Loucy (cell line): ENCODE data around the gene ATAD3C.

Experiments used
- H2AFZ ChIP-seq: fragments of 200-600 bp; sonication (generic); 2 replicates; pipeline ENCODE4 v1.6.0; 2016; ENCODE audit warnings: antibody characterized with exemption, mild to moderate bottlenecking, low read length, moderate library complexity
- H3F3A ChIP-seq: fragments of 200-600 bp; 2 replicates; pipeline ENCODE4 v1.6.0; 2016; ENCODE audit warnings: antibody characterized with exemption, low read depth, mild to moderate bottlenecking
- H3K27me3 ChIP-seq: fragments of 200-600 bp; sonication (generic); 2 replicates; pipeline ENCODE4 v1.6.1; 2014; ENCODE audit warnings: low read length, mild to moderate bottlenecking; ENCODE audit not compliant: insufficient read depth, poor library complexity, severe bottlenecking
- H3K36me3 ChIP-seq: fragments of 200-600 bp; sonication (generic); 2 replicates; pipeline ENCODE4 v1.6.1; 2016; ENCODE audit warnings: low read length; ENCODE audit not compliant: insufficient read depth
- H3K4me1 ChIP-seq: fragments of 200-600 bp; sonication (generic); 2 replicates; pipeline ENCODE4 v1.5.1; 2014; ENCODE audit warnings: low read length, mild to moderate bottlenecking; ENCODE audit not compliant: insufficient read depth, poor library complexity, severe bottlenecking
- H3K4me2 ChIP-seq: fragments of 200-600 bp; sonication (generic); 2 replicates; pipeline ENCODE4 v1.6.0; 2014; ENCODE audit warnings: antibody characterized with exemption, low read length, low read depth, mild to moderate bottlenecking; ENCODE audit not compliant: poor library complexity, severe bottlenecking
- H3K4me3 ChIP-seq: fragments of 200-600 bp; sonication (generic); 2 replicates; pipeline ENCODE4 v1.5.1; 2014; ENCODE audit warnings: low read length, mild to moderate bottlenecking, mixed read lengths; ENCODE audit not compliant: poor library complexity, severe bottlenecking
- H3K79me2 ChIP-seq: fragments of 200-600 bp; sonication (generic); 2 replicates; pipeline ENCODE4 v1.6.1; 2014; ENCODE audit warnings: low read length; ENCODE audit not compliant: insufficient read depth
- H3K9ac ChIP-seq: fragments of 200-600 bp; sonication (generic); 2 replicates; pipeline ENCODE4 v1.6.0; 2014; ENCODE audit warnings: mild to moderate bottlenecking, low read depth, low read length, moderate library complexity; ENCODE audit not compliant: poor library complexity, severe bottlenecking
- H3K9me2 ChIP-seq: fragments of 200-600 bp; sonication (generic); replicated peaks from 2 replicates; pipeline ENCODE4 v1.6.1; 2016; ENCODE audit warnings: low read depth, low read length, mixed read lengths
- H3K9me3 ChIP-seq: fragments of 200-600 bp; sonication (generic); 2 replicates; pipeline ENCODE4 v1.6.1; 2014; ENCODE audit warnings: mild to moderate bottlenecking, antibody characterized with exemption, low read length, low read depth; ENCODE audit not compliant: insufficient read depth
- H4K20me1 ChIP-seq: fragments of 200-600 bp; sonication (generic); 2 replicates; pipeline ENCODE4 v1.6.0; 2014; ENCODE audit warnings: antibody characterized with exemption, low read length, mild to moderate bottlenecking; ENCODE audit not compliant: insufficient read depth, poor library complexity, severe bottlenecking
- EZH2phosphoT487 ChIP-seq: fragments of 200-600 bp; IDR thresholded peaks from 2 replicates; pipeline ENCODE4 v1.6.1; 2018; ENCODE audit warnings: antibody characterized with exemption, mild to moderate bottlenecking, moderate library complexity, borderline replicate concordance
- TF ChIP-seq, protein P1 (sequence below): fragments of 200-600 bp; sonication (generic); conservative IDR thresholded peaks from 2 replicates; pipeline ENCODE4 v1.5.1; 2014; ENCODE audit warnings: mild to moderate bottlenecking, antibody characterized with exemption, low read length

Gene ATAD3C

DNA sequence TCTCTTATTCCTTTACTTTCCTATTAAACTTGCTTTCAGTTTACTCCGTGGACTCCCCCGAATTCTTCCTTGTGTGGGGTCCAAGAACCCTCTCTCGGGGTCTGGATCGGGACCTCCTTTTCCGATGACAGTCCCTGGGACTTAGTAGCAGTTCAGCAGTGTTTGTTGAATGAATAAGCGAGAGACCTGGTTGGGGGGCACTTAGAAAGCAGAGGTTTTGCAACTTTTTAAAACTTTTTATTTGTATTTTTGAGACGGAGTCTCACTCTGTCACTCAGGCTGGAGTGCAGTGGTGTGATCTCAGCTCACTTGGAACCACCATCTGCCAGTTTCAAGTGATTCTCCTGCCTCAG, 26.3 kb upstream of the ATAD3C start:
- Histone ChIP-seq H3K9ac (no peak overlapping the region), H3K79me2 (no peaks in the 10 kb centered on the region), H3K9me2 (no peaks in the 10 kb centered on the region), H3K4me1 (peaks cover 11% of the 10 kb centered on the region), H3K36me3 (no peaks in the 10 kb centered on the region), H4K20me1 (no peaks in the 10 kb centered on the region), H3K4me3 (no peak overlapping the region), H3K4me2 (no peak overlapping the region), H3K9me3 (no peaks in the 10 kb centered on the region), H2AFZ (no peak overlapping the region), H3F3A (no peaks in the 10 kb centered on the region), H3K27me3 (no peaks in the 10 kb centered on the region)
- TF ChIP-seq, protein P1, sequence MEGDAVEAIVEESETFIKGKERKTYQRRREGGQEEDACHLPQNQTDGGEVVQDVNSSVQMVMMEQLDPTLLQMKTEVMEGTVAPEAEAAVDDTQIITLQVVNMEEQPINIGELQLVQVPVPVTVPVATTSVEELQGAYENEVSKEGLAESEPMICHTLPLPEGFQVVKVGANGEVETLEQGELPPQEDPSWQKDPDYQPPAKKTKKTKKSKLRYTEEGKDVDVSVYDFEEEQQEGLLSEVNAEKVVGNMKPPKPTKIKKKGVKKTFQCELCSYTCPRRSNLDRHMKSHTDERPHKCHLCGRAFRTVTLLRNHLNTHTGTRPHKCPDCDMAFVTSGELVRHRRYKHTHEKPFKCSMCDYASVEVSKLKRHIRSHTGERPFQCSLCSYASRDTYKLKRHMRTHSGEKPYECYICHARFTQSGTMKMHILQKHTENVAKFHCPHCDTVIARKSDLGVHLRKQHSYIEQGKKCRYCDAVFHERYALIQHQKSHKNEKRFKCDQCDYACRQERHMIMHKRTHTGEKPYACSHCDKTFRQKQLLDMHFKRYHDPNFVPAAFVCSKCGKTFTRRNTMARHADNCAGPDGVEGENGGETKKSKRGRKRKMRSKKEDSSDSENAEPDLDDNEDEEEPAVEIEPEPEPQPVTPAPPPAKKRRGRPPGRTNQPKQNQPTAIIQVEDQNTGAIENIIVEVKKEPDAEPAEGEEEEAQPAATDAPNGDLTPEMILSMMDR, result no peak
- TF ChIP-seq EZH2phosphoT487, result no peak

DNA sequence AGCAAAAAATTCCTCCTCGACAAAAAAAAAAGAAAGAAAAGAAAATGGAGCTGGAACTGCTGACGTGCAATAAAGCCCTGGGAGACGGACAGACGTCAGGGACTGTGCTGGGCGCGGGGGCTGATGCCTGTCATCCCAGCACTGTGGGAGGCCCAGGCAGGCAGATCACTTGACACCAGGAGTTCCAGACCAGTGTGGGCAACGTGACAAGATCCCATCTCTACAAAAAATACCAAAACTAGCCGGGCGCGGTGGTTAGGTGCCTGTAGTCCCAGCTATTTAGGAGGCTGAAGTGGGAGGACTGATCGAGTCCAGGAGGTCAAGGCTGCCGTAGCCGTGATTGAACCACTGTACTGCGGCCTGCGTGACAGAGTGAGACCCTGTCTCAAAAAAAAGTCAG, 24.8 kb upstream of the ATAD3C start:
- no peak overlapping the region for H3K9ac ChIP-seq
- H3F3A ChIP-seq, result no peaks in the 10 kb centered on the region
- no peak overlapping the region for H3K4me3 ChIP-seq
- H3K4me2 ChIP-seq, result no peak overlapping the region
- H4K20me1 ChIP-seq, result no peaks in the 10 kb centered on the region
- no peaks in the 10 kb centered on the region for H3K79me2 ChIP-seq
- no peaks in the 10 kb centered on the region for H3K9me2 ChIP-seq
- no peaks in the 10 kb centered on the region for H3K27me3 ChIP-seq
- no peaks in the 10 kb centered on the region for H3K36me3 ChIP-seq
- peaks cover 11% of the 10 kb centered on the region for H3K4me1 ChIP-seq
- no peaks in the 10 kb centered on the region for H3K9me3 ChIP-seq
- no peak overlapping the region for H2AFZ ChIP-seq
- TF ChIP-seq, protein P1, result no peak
- no peak for TF ChIP-seq EZH2phosphoT487

DNA sequence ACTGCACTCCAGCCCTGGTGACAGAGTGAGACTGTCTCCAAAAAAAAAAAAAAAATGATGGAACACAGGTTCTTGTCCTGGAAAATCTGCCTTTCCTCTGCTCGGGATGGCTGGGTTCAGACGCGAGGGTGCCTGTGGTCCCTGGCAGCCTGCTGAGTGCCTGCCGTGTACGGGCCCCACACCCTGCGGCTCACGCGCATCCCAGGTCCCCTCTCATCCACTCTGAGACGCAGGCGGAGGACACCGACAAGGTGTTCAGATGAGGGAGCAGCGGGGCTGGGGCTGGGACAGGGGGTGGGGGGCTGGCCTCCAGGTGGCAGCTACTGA, 24.1 kb upstream of the ATAD3C start:
- Histone ChIP-seq H3K36me3 (no peaks in the 10 kb centered on the region), H3K4me2 (no peak overlapping the region), H3K4me3 (no peak overlapping the region), H3K79me2 (no peaks in the 10 kb centered on the region), H3K27me3 (no peaks in the 10 kb centered on the region), H3F3A (no peaks in the 10 kb centered on the region), H3K4me1 (peaks cover 11% of the 10 kb centered on the region), H3K9me2 (no peaks in the 10 kb centered on the region), H3K9ac (no peak overlapping the region), H4K20me1 (no peaks in the 10 kb centered on the region), H3K9me3 (no peaks in the 10 kb centered on the region), H2AFZ (no peak overlapping the region)
- TF ChIP-seq, protein P1, result no peak
- no peak for TF ChIP-seq EZH2phosphoT487
